IPS-11a (cell line): Measurements from ENCODE around the gene TPP2.

Experiments
- H3K4me3 ChIP-seq: one replicate; pipeline ENCODE4 v1.5.1; 2013; ENCODE audit warnings: low read depth, low read length, control low read depth

TPP2 gene

DNA sequence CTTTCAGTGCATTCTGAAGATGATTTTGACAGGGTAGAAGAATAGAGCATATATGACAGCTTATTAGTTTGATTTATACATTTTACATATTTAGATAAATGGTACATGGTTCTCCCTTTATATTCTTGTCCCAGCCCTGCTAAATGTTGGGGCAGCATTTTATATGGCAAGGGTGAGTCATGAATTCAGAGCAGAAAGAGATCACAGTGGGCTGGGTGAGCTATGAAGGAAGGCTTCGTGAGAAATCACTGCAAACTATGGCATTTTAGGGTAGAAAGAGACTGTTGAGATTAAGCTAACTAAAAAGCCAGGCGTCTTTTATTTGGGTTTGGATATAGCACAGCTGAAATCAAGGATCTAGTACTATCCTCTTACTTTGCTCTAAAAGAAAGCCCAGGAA is 122.0 kb downstream of the TPP2 start:
- no peak overlapping the region for H3K4me3 ChIP-seq

DNA sequence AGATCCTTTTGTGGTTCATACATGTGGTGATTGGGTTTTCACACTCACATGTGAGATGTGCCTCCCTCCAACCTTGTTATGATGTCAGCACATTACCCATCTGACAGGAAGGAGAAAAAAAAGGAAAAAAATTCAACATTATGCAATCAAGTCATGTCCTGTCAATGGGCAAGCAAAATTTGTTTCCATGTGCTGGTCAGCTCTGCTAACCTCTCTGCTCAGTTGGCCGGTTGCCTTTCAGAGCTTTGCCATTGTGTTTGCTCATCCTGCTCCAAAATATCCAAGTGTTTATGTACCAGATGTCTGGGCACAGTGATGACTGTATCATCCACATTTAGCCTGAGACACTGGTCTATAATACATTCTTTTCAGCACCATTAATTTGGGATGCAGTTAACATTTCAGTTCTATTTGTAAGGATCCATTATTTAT is 125.0 kb downstream of the TPP2 start:
- no peak overlapping the region for H3K4me3 ChIP-seq

- no peak overlapping the region for H3K4me3 ChIP-seq
Measured at GRCh38 chr13:102724923-102725322, 128.1 kb downstream of the TPP2 start.

DNA sequence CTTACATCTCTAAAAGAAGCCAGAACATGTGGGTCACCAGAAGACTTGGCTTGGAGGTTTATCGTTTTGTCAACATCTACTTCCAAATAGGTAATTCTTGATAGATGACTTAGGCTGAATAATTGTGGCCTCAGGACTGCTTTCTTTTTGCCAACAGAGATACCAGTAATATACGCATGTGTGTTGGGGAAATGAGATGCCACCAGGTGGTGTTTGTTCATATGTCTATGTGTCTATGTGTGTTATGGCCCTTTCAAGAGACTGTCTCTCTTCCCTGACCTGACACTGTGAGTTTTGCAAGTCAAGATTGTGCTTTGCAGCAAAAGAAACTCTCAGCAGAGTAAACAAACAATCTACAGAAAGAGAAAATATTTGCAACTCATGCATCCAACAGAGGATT is 129.6 kb downstream of the TPP2 start:
- no peak overlapping the region for H3K4me3 ChIP-seq
